HuH-7.5 (cell line): ENCODE measurements around the gene HACE1.

Source experiments
- DNase-seq: peaks from one replicate; pipeline ENCODE4 v3.0.0; 2011; ENCODE audit warnings: low spot score

Gene HACE1

DNA sequence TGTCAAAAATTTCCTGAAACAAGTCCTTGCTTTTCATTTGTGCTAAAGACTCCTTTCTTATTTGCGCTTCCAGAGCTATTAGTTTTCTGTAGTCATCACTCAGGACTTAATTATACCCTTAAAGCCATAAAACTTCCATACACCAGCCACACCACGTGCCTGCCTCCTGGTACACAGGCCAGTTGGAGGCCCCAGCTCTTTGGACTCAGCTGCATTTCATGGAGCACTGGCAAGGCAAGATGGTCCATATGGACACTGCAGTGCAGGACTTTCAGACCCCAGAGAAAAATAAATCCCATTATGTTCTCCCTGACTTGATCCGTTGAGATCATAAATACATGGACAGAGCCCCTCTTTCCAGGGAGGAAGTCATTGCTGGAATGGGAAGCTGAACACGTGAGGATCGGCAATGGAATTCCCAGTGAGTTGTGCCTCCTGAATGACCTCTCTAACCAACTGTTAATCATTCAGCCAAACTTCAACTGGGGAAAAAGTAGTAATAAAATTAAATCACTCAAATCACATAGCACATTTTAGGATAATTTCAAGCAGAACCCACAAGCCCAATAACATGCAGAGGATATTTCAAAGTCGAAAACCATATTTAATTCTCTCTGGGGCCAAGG is 173.1 kb downstream of the HACE1 start:
- DNase-seq = no peak

DNA sequence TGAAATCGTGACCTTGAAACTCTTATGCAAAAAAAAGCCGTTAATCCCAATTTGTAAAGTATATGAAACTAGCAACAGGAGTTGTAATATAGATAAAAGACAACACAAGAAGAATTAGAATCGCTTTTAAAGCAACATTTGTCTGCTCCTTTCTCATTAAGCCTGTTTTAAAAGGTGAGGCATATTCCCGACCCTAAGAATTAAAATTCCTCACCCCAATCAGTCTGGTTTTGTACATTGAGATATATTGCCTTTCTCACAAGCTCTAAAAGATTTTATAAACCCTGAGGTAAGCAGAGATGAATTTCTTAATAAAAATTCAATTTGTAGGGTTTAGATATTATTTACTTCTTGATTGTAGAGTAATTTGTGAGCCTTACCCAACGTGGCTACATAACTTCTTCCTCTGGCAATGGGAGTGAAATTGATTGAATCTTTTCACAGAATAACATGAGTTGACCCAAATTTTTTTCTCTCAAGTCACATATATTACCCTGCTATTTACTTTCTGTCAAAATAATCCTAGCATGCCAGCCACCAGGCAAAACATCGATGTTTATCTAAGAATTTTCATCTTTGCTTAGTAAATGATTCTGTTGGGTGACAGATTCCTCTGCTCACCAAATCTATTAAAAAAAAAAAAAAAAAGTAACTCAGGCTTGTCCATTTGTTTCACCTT is 173.7 kb downstream of the HACE1 start:
- no peak for DNase-seq

DNA sequence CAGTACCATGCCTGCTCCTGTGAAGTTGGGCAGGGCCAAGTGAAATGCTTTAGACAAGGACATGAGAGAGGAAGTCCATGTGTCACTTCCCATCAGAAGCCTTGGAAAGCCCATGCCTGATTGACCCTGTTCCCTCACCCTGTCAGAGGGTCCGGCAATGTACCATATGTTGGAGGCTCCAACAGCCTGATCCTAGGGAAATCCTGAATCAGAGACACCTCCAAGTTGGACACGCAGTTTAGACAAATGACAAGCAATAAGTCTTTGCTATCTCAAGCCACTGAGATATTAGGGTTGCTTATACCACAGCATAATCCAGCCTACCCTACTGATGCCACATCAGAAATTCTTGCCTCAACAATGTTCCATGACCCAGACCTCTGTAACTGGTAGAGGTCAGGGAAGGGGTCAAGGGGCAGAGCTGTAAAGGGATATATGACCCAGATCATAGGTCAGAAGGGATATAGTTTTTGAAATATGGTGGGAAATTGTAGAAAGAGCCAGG is 174.8 kb downstream of the HACE1 start:
- no peak for DNase-seq

DNA sequence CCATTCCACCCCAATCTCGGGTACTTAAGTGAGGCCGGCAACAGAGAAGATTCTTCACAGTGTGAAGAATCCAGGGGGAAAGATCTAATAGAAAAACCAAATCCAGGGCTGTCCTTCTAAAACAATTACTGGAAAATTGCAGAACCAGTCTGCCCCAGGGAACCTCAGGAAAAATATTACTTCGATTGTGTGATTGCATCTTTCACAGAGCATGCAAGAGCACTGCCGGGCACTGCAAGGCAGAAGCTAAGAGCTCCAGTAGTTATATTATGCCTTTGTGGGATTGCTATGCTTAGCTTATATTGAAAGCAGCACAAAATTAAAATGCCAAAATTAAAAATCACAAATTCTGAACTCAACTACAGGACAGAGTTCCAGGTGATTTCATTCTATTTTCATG is 175.9 kb downstream of the HACE1 start:
- no peak for DNase-seq

DNA sequence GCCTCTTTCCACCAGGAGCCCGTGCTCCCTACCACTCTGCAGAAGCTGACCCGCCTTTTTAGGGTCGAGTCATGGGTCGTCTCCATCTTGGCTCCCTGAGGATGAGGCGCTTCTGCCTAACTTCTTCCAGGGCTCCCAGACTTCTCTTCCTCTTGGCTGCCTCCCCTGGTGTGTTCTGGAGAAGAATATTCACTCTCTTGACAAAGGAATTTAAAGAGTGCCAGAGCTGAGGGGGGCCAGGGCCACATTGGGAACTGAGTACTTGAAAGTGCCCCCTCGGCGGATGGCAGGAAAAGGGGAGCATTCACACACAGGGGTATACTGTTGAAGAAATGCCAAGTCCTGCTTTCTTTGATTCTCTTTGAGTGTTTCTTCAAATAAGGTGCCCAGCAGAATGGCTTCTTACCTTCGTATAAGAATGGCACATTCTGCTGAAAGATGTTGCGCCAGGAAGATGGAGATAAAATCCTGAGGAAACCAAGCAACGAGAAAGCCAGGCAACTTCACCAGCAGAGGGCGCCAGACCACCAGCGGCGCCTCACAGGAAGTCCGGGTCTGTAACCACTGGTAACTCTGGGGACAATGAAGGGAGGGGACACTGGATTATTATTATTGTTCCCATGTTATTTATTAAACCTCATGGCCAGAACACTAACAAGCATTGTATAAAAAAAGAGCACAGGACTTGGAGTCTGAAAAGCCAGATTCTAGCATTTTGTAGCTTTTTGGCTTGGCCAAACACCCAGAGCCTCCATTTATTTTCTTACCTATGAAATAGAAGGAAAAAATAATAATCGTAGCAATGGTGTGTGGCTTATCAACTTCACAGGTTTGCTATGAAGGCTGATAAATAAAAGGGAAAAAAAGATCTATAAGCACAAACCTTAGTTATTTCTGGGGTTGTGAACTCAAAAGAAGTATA is 176.7 kb downstream of the HACE1 start:
- DNase-seq = peak; percentile 49

DNA sequence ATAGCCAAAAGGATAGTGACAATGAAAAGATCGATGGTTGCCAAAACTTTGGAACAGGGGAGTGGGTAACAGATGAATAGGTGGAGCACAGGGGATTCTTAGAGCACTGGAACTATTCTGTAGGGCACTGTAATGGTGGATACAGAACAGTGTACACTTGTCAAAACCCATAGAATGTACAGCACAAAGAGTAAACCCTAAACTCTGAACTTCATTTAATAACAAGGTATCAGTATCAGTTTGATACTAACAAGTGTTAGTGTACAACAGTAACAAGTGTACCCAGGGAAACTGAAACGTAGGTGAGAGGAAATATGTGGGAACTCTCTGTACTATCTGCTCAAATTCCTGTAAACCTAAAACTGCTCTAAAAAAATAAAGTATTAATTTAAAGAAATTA is 179.2 kb downstream of the HACE1 start:
- no peak for DNase-seq

DNA sequence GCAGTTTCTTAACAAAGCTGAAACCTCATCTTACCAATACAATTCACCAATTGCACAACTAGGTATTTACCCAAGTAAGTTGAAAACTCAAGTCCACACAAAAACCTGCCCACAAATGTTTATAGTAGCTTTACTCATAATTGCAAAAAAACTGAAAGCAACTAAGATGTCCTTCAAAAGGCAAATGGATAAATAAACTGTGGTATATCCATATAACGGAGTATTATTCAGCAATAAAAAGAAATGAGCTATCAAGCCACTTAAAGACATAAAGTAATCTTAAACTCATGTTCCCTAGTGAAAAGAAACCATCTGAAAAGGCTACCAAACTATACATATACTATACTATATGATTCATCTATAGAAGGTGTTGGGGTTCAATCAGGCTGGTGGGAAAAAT is 179.7 kb downstream of the HACE1 start:
- no peak for DNase-seq
